ENCODE results near the gene DOCK11. TPM values are rescaled to one million over a fixed set of nuclear protein-coding genes. Genes with fewer than 3 reads are reported as not detected.
"Not testable (repeated sequence)": the region's sequence is repeated elsewhere in the genome, so short reads cannot be mapped to it uniquely, and the experiment has no call there.

Gene DOCK11
- total RNA-seq, 1 experiment from 2014 or later = 13.1 TPM

DNA sequence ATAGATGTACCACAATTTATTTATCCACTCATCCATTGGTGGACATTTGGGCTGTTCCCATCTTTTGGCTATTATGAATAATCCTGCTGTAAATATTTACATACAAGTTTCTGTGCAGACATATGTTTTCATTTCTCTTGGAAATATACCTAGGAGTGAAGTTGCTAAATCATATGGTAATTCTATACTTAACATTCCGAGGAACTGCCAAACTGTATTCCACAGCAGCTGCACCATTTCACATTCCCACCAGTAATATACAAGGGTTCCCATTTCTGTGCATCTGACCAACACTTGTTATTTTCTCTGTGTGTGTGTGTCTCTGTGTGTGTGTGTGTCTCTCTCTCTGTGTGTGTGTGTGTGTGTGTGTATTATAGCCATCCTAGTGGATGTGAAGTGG lies 15.4 kb upstream of the DOCK11 start:
- Mint-ChIP-seq H3K36me3 (no peaks in the 10 kb centered on the region), H3K4me1 (no peaks in the 10 kb centered on the region), H3K9me3 (no peaks in the 10 kb centered on the region), H3K4me3 (no peak overlapping the region), H3K27ac (no peak overlapping the region), H3K27me3 (ENCODE audit: low read depth) (no peaks in the 10 kb centered on the region)
- no peak for ATAC-seq
- DNase-seq (ENCODE audit: low spot score) = no peak
- ChIA-PET POLR2A (interaction anchor here (0.6 kb wide), 1 partner anchor 227 kb away, joined by 4 read pairs; no protein-coding TSS in a partner anchor), CTCF (no interaction called here)
- TF ChIP-seq, protein P1, sequence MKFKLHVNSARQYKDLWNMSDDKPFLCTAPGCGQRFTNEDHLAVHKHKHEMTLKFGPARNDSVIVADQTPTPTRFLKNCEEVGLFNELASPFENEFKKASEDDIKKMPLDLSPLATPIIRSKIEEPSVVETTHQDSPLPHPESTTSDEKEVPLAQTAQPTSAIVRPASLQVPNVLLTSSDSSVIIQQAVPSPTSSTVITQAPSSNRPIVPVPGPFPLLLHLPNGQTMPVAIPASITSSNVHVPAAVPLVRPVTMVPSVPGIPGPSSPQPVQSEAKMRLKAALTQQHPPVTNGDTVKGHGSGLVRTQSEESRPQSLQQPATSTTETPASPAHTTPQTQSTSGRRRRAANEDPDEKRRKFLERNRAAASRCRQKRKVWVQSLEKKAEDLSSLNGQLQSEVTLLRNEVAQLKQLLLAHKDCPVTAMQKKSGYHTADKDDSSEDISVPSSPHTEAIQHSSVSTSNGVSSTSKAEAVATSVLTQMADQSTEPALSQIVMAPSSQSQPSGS (CRISPR knock-in tag; IDR thresholded peaks at IDR 0.05; ENCODE audit: borderline replicate concordance, low read depth) = no peak
- TF ChIP-seq, protein P2, sequence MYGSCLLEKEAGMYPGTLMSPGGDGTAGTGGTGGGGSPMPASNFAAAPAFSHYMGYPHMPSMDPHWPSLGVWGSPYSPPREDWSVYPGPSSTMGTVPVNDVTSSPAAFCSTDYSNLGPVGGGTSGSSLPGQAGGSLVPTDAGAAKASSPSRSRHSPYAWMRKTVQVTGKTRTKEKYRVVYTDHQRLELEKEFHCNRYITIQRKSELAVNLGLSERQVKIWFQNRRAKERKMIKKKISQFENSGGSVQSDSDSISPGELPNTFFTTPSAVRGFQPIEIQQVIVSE (CRISPR knock-in tag; IDR thresholded peaks at IDR 0.05; ENCODE audit: borderline replicate concordance) = no peak
- TF ChIP-seq, protein P3, sequence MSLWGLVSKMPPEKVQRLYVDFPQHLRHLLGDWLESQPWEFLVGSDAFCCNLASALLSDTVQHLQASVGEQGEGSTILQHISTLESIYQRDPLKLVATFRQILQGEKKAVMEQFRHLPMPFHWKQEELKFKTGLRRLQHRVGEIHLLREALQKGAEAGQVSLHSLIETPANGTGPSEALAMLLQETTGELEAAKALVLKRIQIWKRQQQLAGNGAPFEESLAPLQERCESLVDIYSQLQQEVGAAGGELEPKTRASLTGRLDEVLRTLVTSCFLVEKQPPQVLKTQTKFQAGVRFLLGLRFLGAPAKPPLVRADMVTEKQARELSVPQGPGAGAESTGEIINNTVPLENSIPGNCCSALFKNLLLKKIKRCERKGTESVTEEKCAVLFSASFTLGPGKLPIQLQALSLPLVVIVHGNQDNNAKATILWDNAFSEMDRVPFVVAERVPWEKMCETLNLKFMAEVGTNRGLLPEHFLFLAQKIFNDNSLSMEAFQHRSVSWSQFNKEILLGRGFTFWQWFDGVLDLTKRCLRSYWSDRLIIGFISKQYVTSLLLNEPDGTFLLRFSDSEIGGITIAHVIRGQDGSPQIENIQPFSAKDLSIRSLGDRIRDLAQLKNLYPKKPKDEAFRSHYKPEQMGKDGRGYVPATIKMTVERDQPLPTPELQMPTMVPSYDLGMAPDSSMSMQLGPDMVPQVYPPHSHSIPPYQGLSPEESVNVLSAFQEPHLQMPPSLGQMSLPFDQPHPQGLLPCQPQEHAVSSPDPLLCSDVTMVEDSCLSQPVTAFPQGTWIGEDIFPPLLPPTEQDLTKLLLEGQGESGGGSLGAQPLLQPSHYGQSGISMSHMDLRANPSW (CRISPR knock-in tag; conservative IDR thresholded peaks at IDR 0.05; ENCODE audit: low read depth) = no peak
- TF ChIP-seq ZNF396 (CRISPR knock-in tag; IDR thresholded peaks at IDR 0.05; ENCODE audit: borderline replicate concordance) = no peak
- TF ChIP-seq, protein P4, sequence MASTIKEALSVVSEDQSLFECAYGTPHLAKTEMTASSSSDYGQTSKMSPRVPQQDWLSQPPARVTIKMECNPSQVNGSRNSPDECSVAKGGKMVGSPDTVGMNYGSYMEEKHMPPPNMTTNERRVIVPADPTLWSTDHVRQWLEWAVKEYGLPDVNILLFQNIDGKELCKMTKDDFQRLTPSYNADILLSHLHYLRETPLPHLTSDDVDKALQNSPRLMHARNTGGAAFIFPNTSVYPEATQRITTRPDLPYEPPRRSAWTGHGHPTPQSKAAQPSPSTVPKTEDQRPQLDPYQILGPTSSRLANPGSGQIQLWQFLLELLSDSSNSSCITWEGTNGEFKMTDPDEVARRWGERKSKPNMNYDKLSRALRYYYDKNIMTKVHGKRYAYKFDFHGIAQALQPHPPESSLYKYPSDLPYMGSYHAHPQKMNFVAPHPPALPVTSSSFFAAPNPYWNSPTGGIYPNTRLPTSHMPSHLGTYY (CRISPR knock-in tag; IDR thresholded peaks at IDR 0.05) = no peak
- TF ChIP-seq, protein P5, sequence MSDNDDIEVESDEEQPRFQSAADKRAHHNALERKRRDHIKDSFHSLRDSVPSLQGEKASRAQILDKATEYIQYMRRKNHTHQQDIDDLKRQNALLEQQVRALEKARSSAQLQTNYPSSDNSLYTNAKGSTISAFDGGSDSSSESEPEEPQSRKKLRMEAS (CRISPR knock-in tag; IDR thresholded peaks at IDR 0.05) = no peak

DNA sequence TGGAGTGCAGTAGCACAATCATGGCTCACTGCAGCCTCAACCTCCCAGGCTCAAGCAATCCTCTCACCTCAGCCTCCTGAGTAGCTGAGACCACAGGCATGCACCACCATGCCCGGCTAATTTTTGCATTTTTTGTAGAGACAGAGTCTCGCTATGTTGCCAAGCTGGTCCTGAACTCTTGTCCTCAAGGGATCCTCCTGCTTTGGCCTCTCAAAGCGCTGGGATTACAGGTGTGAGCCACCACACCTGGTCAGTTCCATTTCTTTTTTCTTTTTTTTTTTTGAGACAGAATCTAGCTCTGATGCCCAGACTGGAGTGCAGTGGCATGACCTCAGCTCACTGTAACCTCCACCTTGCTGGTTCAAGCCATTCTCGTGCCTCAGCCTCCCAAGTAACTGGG lies 13.2 kb upstream of the DOCK11 start:
- ATAC-seq; H3K27ac Mint-ChIP-seq; H3K4me3 Mint-ChIP-seq; H3K9me3 Mint-ChIP-seq; H3K27me3 Mint-ChIP-seq (ENCODE audit: low read depth); H3K4me1 Mint-ChIP-seq; DNase-seq (ENCODE audit: low spot score); CTCF ChIA-PET; H3K36me3 Mint-ChIP-seq: not testable (repeated sequence)
- POLR2A ChIA-PET = interaction anchor here (0.6 kb wide), 1 partner anchor 13 kb away, joined by 6 read pairs; the partner anchor contains the start of gene DOCK11

DNA sequence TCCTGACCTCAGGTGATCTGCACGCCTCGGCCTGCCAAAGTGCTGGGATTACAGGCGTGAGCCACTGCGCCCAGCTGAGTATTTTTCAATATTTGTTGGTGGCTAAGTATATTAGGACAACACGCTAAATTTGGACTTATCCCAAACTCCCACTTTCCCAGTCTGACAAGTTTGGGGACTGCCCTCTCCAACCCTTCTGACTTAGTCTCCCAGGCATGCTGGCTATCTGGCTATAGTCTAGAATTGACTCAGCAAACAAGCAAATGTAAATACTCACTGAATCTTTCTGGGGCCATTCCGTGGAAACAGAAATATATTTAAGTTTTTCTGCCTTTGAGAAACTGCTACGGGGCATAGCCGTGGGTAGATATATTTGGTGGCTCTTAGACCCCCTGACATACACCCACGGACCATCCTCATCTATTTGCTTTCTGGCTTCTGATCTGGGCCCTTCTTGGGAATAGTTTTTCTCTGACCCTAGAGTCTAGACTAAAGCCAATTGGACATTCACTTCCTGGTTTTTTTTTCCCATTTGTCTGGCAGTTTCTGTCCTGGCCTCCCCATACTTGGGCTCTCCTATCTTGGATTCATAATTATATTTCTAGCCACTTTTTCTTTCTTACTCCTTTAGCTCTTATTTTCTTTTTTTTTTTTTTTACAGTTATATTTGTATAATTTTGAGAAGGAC lies 11.3 kb upstream of the DOCK11 start:
- H3K9me3 Mint-ChIP-seq = no peaks in the 10 kb centered on the region
- no peak overlapping the region for H3K4me3 Mint-ChIP-seq
- ATAC-seq = no peak
- H3K4me1 Mint-ChIP-seq = no peaks in the 10 kb centered on the region
- CTCF ChIA-PET = interaction anchor here (0.6 kb wide), 1 partner anchor 122 kb away, joined by 5 read pairs; no protein-coding TSS in a partner anchor
- no peak for DNase-seq (ENCODE audit: low spot score)
- H3K27me3 Mint-ChIP-seq (ENCODE audit: low read depth) = no peaks in the 10 kb centered on the region
- TF ChIP-seq ZNF138 (CRISPR knock-in tag; conservative IDR thresholded peaks at IDR 0.05) (no peak), NFATC4 (CRISPR knock-in tag; IDR thresholded peaks at IDR 0.05) (no peak), ETV6 (CRISPR knock-in tag; IDR thresholded peaks at IDR 0.05) (no peak), ZNF396 (CRISPR knock-in tag; IDR thresholded peaks at IDR 0.05; ENCODE audit: borderline replicate concordance) (no peak), ZBTB21 (CRISPR knock-in tag; IDR thresholded peaks at IDR 0.05; ENCODE audit: borderline replicate concordance) (no peak), SMAD4 (CRISPR knock-in tag; IDR thresholded peaks at IDR 0.05) (no peak)
- TF ChIP-seq, protein P6, sequence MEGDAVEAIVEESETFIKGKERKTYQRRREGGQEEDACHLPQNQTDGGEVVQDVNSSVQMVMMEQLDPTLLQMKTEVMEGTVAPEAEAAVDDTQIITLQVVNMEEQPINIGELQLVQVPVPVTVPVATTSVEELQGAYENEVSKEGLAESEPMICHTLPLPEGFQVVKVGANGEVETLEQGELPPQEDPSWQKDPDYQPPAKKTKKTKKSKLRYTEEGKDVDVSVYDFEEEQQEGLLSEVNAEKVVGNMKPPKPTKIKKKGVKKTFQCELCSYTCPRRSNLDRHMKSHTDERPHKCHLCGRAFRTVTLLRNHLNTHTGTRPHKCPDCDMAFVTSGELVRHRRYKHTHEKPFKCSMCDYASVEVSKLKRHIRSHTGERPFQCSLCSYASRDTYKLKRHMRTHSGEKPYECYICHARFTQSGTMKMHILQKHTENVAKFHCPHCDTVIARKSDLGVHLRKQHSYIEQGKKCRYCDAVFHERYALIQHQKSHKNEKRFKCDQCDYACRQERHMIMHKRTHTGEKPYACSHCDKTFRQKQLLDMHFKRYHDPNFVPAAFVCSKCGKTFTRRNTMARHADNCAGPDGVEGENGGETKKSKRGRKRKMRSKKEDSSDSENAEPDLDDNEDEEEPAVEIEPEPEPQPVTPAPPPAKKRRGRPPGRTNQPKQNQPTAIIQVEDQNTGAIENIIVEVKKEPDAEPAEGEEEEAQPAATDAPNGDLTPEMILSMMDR (IDR thresholded peaks at IDR 0.05) = no peak
- TF ChIP-seq, protein P7, sequence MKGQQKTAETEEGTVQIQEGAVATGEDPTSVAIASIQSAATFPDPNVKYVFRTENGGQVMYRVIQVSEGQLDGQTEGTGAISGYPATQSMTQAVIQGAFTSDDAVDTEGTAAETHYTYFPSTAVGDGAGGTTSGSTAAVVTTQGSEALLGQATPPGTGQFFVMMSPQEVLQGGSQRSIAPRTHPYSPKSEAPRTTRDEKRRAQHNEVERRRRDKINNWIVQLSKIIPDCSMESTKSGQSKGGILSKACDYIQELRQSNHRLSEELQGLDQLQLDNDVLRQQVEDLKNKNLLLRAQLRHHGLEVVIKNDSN (CRISPR knock-in tag; IDR thresholded peaks at IDR 0.05) = no peak
- H3K36me3 Mint-ChIP-seq = no peaks in the 10 kb centered on the region
- H3K27ac Mint-ChIP-seq = no peak overlapping the region
- POLR2A ChIA-PET = no interaction called here

DNA sequence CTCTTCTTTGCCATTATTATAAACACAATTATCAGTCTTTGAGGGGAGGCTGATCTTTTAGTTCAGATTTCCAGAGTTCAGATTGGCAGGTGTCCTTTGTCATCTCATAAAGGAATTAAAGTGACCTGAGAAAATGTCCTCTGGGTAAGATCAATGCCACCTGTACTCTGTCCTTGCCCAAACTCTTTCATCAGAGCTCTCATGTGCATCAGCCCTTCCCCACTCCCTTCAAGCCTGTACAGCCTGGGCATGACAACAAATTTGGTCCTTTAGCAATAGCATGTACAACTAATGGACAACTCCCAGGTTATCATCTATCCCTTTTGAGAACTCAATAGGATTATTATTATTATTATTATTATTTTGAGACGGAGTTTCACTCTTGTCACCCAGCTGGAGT lies 8.9 kb upstream of the DOCK11 start:
- POLR2A ChIA-PET; H3K36me3 Mint-ChIP-seq; H3K9me3 Mint-ChIP-seq; H3K27me3 Mint-ChIP-seq (ENCODE audit: low read depth); H3K4me3 Mint-ChIP-seq; H3K4me1 Mint-ChIP-seq; CTCF ChIA-PET; H3K27ac Mint-ChIP-seq; DNase-seq (ENCODE audit: low spot score); ATAC-seq: not testable (repeated sequence)
